Measurements from ENCODE around the gene CD79B. TPM values are rescaled to one million over a fixed set of nuclear protein-coding genes. Genes with fewer than 3 reads are reported as not detected.
"Not testable (repeated sequence)": the region's sequence is repeated elsewhere in the genome, so short reads cannot be mapped to it uniquely, and the experiment has no call there.

Gene CD79B
- total and polyA plus RNA-seq, 2 of the 8 experiments (the other 6 are each of a cell fraction or from before 2014, with no cell fraction given): 1.5 to 3.9 TPM

- H4K5ac ChIP-seq (ENCODE audit: insufficient read length, low read depth, low read length); H3K56ac ChIP-seq (replicated peaks; ENCODE audit: insufficient read length, low read depth, low read length); H2AK5ac ChIP-seq (ENCODE audit: low read depth, low read length); H3K23me2 ChIP-seq (ENCODE audit: low read depth, low read length); CTCF ChIA-PET (ENCODE audit: partially characterized antibody); H2BK120ac ChIP-seq (replicated peaks; ENCODE audit: low read depth, low read length); H3K79me1 ChIP-seq (ENCODE audit: low read depth, low read length); H3K18ac ChIP-seq (ENCODE audit: extremely low read depth, low read length); H3K36me3 ChIP-seq (ENCODE audit: control insufficient read depth in 2 of 4, insufficient read depth in 4 of 4, low read length in 3 of 4); H3K4me3 ChIP-seq (ENCODE audit: extremely low read depth in 1 of 4, insufficient read depth in 2 of 4, low read depth in 3 of 4, low read length in 4 of 4); H3K14ac ChIP-seq (ENCODE audit: insufficient read length); H2BK15ac ChIP-seq (ENCODE audit: low read length); H3K23ac ChIP-seq (ENCODE audit: insufficient read length); POLR2A ChIA-PET (ENCODE audit: partially characterized antibody); FAIRE-seq; H2BK12ac ChIP-seq (ENCODE audit: low read depth, low read length); H3K27ac ChIP-seq (ENCODE audit: low read depth, low read length); H3K79me2 ChIP-seq (ENCODE audit: control insufficient read depth in 1 of 2, insufficient read depth in 2 of 2, low read length in 2 of 2); H2BK5ac ChIP-seq (ENCODE audit: low read depth, low read length); DNase-seq (ENCODE audit: low read depth in 1 of 2, low spot score in 2 of 2); H2AFZ ChIP-seq (ENCODE audit: low read length); H4K91ac ChIP-seq (replicated peaks; ENCODE audit: insufficient read length, low read length); H3K4ac ChIP-seq (replicated peaks; ENCODE audit: insufficient read length, low read depth, low read length); H2BK20ac ChIP-seq (ENCODE audit: low read length); H4K8ac ChIP-seq (ENCODE audit: extremely low read depth, insufficient read depth, low read length); H3K4me2 ChIP-seq (ENCODE audit: insufficient read depth in 1 of 2, low read depth in 2 of 2, low read length in 2 of 2); H3K9me3 ChIP-seq (ENCODE audit: insufficient read depth in 2 of 2, low read depth in 1 of 2, low read length in 1 of 2); H3K27me3 ChIP-seq (replicated peaks in 1 of 4; ENCODE audit: control insufficient read depth in 3 of 4, extremely low read depth in 1 of 4, insufficient read depth in 3 of 4, low read length in 3 of 4); H3K4me1 ChIP-seq (replicated peaks in 1 of 4; ENCODE audit: control insufficient read depth in 3 of 4, insufficient read depth in 4 of 4, low read length in 3 of 4); H4K20me1 ChIP-seq (replicated peaks in 1 of 2; ENCODE audit: control insufficient read depth in 1 of 2, insufficient read depth in 2 of 2, low read length in 2 of 2); H3K9ac ChIP-seq (replicated peaks in 1 of 4; ENCODE audit: extremely low read depth in 1 of 4, low read depth in 3 of 4, low read length in 3 of 4): not testable (repeated sequence)
- 86% methylated on average over 1 of the region's 10 CpGs; no CpG with 5 or more reads in 1 of the 2 experiments for WGBS, 2 experiments (ENCODE audit: extremely low coverage in 1 of 2, insufficient coverage in 1 of 2, insufficient read length in 1 of 2, insufficient replicate concordance in 2 of 2, low coverage in 1 of 2, low lambda C conversion rate in 2 of 2, missing lambda C conversion rate in 1 of 2)
These were observed 37.3 kb downstream of the CD79B start for GRCh38 chr17:63894821-63895220.

- H2AFZ ChIP-seq (ENCODE audit: low read length); DNase-seq (ENCODE audit: low read depth in 1 of 2, low spot score in 2 of 2); H3K79me2 ChIP-seq (ENCODE audit: control insufficient read depth in 1 of 2, insufficient read depth in 2 of 2, low read length in 2 of 2); H3K14ac ChIP-seq (ENCODE audit: insufficient read length); H4K91ac ChIP-seq (replicated peaks; ENCODE audit: insufficient read length, low read length); H3K56ac ChIP-seq (replicated peaks; ENCODE audit: insufficient read length, low read depth, low read length); H2BK20ac ChIP-seq (ENCODE audit: low read length); H3K9ac ChIP-seq (replicated peaks in 1 of 4; ENCODE audit: extremely low read depth in 1 of 4, low read depth in 3 of 4, low read length in 3 of 4); H3K4me1 ChIP-seq (replicated peaks in 1 of 4; ENCODE audit: control insufficient read depth in 3 of 4, insufficient read depth in 4 of 4, low read length in 3 of 4); H3K4me2 ChIP-seq (ENCODE audit: insufficient read depth in 1 of 2, low read depth in 2 of 2, low read length in 2 of 2); H3K4me3 ChIP-seq (ENCODE audit: extremely low read depth in 1 of 4, insufficient read depth in 2 of 4, low read depth in 3 of 4, low read length in 4 of 4); H3K18ac ChIP-seq (ENCODE audit: extremely low read depth, low read length); H2BK5ac ChIP-seq (ENCODE audit: low read depth, low read length); H3K36me3 ChIP-seq (ENCODE audit: control insufficient read depth in 2 of 4, insufficient read depth in 4 of 4, low read length in 3 of 4); H2BK120ac ChIP-seq (replicated peaks; ENCODE audit: low read depth, low read length); H4K8ac ChIP-seq (ENCODE audit: extremely low read depth, insufficient read depth, low read length); H2BK15ac ChIP-seq (ENCODE audit: low read length); H3K23me2 ChIP-seq (ENCODE audit: low read depth, low read length); H2AK5ac ChIP-seq (ENCODE audit: low read depth, low read length); H4K5ac ChIP-seq (ENCODE audit: insufficient read length, low read depth, low read length); H3K27ac ChIP-seq (ENCODE audit: low read depth, low read length); H2BK12ac ChIP-seq (ENCODE audit: low read depth, low read length); POLR2A ChIA-PET (ENCODE audit: partially characterized antibody); H3K4ac ChIP-seq (replicated peaks; ENCODE audit: insufficient read length, low read depth, low read length); H4K20me1 ChIP-seq (replicated peaks in 1 of 2; ENCODE audit: control insufficient read depth in 1 of 2, insufficient read depth in 2 of 2, low read length in 2 of 2); H3K27me3 ChIP-seq (replicated peaks in 1 of 4; ENCODE audit: control insufficient read depth in 3 of 4, extremely low read depth in 1 of 4, insufficient read depth in 3 of 4, low read length in 3 of 4); H3K23ac ChIP-seq (ENCODE audit: insufficient read length); H3K79me1 ChIP-seq (ENCODE audit: low read depth, low read length); H3K9me3 ChIP-seq (ENCODE audit: insufficient read depth in 2 of 2, low read depth in 1 of 2, low read length in 1 of 2); FAIRE-seq: not testable (repeated sequence)
- WGBS, 2 experiments (ENCODE audit: extremely low coverage in 1 of 2, insufficient coverage in 1 of 2, insufficient read length in 1 of 2, insufficient replicate concordance in 2 of 2, low coverage in 1 of 2, low lambda C conversion rate in 2 of 2, missing lambda C conversion rate in 1 of 2): 92% methylated on average over 1 of the region's 3 CpGs; no CpG with 5 or more reads in 1 of the 2 experiments
- CTCF ChIA-PET (ENCODE audit: partially characterized antibody): interaction anchor here (1.0 to 7.2 kb wide), 2 partner anchors 10 to 12 kb away, joined by 3 to 87 read pairs; no protein-coding TSS in a partner anchor
These were observed 38.1 kb downstream of the CD79B start for GRCh38 chr17:63894021-63894420.
